HG03280 (cell line): ENCODE results near the gene CAMKMT.

ENCODE experiments used
- ATAC-seq: cut with Tn5 transposase; IDR thresholded peaks from one replicate; pipeline ENCODE4 v1.9.1; 2021; ENCODE audit warnings: mild to moderate bottlenecking, moderate library complexity; ENCODE audit not compliant: unreplicated experiment

CAMKMT gene

GRCh38 chr2:44682459-44682858, 320.7 kb downstream of the CAMKMT start:
- ATAC-seq = no peak

- no peak for ATAC-seq
Measured at GRCh38 chr2:44684559-44684958, 322.8 kb downstream of the CAMKMT start.

DNA sequence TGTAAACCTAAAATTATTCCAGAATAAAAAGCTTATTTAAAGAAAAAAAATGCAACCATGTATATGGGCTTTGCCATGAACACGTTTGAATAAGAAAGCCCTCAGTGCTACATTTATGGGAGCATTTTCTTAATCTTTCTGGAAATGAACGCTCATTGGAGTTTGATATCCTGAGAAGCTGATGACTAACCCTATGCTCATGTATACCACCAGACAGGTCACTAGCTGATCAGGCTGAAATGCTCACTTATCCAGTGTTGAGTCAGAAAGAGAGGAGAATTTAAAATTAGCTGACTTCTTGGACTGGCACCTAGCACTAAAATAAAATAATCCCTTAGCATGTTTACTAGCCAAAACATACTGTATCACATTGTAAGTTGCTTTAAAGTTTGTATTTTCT, 324.8 kb downstream of the CAMKMT start:
- no peak for ATAC-seq

- no peak for ATAC-seq
Measured at GRCh38 chr2:44687686-44688455, 326.1 kb downstream of the CAMKMT start.

- ATAC-seq = no peak
Measured at GRCh38 chr2:44688456-44689124, 326.8 kb downstream of the CAMKMT start.

DNA sequence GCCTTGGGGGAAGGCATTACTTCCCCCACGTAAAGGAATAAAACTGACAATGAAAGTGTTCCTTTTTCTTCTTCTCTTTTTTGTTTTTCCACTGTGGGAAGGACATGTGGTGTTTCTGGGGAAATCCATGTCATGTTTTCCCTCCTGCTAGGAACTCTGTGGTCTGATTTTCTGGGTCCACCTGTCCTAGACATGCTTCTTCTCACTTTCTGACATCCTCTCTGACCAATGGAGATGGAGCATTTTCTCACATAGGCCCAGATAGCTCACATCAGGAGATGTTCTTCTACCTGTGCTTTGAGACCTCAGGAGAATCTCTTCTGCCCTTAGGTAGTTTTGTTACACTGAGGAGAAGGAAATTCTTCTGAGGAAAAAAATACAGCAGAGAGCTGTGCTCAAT, 327.8 kb downstream of the CAMKMT start:
- no peak for ATAC-seq

DNA sequence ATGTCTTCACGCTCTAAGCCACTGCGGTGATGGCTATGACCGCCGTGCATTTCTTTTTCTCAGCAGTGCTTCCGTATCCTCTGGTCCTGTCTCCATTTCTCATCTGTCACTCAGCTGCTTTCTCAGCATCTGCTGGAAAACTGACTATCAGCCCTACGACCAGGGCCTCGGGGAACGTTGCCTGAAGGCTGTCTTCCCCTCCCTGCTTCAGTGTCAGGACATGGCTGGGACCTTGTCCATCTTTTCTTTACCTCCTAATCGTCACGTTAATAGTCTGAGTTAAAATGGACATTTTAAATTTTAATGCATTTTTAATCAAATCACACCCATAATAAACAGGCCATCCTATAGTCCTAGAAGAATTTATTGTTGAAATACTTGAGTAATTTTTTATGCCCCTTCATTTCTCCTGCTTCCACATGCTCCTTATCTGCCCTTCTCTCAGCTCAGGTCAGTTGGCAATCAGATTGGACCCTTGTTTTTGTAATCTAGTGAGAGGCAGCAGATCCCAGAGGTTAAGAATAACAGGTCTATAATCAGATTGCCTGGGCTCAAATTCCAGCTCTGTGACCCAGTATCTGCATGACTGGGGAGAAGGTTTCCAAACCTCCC, 329.5 kb downstream of the CAMKMT start:
- no peak for ATAC-seq

DNA sequence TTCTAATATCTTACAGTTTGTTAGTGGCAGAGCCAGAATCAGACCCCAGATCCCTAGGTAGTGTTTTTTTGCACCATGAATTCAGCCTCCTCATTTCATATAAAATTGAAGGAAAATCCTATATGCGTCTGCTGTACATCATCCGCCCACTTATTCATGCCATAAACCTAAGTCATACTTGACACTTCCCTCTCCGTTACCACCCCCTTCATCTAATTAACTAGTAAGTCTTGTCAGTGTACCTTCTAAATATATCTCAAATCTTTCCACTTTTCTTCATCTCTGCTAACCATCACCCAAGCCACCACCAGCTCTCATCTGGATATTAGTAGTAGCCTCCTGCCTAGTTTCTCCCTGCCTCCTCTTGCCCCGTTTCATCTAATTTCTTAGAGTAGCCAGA, 331.1 kb downstream of the CAMKMT start:
- ATAC-seq = no peak

GRCh38 chr2:44700824-44701223, 339.1 kb downstream of the CAMKMT start:
- no peak for ATAC-seq

GRCh38 chr2:44705356-44705755, 343.6 kb downstream of the CAMKMT start:
- no peak for ATAC-seq

DNA sequence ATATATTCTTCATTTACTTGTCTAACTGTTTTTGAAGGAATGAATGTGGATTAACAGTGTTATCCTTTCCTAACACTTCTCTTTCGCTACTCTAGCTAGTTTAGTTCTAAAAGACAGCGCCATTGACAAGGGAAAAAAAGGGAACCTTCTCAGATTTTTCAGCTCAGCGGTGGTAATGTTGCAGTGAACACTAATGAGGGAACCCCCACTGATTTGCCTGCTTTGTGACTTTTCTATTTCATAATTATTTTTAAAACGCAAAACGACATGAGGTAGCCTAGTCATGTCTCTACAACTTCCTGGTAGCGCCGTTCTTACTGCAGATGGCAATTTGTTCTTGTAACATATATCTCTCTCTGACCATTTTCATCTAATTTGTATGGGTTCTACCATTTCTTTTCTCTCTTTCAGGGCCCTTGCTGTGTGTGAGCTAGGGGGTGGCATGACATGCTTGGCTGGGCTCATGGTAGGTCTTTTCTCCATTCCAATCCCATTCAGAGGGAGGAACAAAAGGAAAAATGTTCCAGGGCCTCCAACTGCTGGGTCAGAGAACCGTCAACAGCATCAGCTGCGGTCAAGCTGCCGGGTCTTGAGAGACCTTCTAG, 344.2 kb downstream of the CAMKMT start:
- ATAC-seq = no peak

DNA sequence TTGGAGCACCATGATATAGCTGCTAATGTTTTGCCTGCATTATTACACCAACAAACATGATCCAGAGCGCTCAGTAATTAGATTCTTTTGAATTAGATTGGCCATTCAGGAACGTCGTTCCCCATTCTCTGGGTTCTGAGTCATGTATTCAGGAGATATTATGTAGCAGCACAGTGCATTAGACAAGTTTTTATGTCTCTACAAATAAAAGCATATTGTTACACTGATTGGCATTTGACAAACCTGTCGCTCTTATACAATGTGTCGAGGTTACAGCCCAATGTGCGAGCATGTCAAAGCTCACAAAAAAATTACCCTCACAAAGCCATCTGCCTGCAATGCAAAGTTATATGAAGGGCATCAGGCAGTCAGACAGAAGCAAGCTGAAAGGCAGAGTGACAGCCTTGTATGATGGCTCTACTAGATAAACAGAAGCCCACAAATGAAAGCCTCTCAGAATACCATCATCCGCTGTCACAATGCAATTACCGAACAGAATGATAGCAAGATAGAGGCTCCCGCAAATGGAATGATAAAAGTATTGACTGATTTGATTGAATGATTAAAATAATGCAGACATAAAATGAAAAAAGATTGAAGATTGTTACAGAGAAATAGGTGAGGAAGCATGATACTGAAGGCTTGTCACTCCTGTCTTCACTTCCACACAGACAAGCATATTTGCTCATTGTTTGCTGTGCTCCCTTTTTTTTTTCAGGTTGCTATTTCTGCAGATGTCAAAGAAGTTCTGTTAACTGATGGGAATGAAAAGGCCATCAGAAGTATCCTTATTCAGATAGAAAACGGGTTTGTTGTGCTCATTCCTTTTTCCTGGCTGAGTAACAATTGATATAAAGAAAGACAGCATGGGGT, 345.2 kb downstream of the CAMKMT start:
- ATAC-seq = no peak

DNA sequence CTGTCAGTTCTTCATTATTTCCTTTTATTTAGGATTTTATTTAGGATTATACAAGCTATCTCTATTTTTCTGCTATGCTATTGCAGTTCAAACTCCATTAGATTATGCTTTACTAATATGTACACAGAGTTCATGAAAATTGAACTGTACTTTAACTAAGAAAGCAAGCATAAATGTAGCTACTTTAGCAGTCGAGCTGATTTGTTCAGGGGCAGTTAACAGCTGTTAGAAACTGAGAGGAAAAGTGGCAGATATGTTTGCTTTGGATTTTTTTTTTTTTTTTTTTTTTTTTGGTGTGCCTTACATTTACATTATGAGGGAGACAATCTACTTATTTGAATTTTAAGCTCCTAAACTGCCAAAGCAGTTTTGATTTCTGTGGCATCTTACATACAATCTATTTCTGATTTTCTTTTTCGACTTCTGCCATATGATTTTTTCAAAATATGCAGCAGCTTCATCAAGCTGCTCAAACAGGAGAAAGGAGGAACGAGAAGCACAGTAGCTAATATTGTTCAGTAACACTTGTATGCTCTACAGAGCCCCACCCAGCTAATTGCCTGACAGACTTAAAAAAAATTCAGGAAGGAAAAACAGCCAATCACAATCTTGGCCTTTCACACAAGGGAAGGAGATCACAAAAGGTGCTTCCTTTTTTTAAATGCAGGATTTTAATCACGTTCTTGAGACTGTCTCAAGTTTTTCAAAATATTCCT, 346.4 kb downstream of the CAMKMT start:
- no peak for ATAC-seq

DNA sequence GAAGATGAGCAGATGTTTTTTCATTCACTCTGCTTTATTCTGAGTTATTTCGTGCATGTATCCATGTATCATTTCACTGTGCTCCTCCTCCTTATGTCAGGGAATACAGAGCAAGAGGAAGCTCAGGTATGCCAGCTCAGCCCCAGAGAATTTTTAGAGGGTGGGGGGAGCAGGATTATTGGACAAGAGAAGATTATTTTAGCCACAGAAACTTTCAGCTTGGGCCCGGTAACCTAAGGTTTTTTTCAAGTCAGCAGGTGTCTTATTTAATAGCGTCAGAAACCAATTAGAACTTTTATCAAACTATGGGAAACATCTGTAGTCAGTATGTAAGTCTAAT, 346.9 kb downstream of the CAMKMT start:
- no peak for ATAC-seq

GRCh38 chr2:44713170-44713569, 351.4 kb downstream of the CAMKMT start:
- ATAC-seq = no peak

GRCh38 chr2:44715671-44716081, 353.9 kb downstream of the CAMKMT start:
- ATAC-seq = no peak

DNA sequence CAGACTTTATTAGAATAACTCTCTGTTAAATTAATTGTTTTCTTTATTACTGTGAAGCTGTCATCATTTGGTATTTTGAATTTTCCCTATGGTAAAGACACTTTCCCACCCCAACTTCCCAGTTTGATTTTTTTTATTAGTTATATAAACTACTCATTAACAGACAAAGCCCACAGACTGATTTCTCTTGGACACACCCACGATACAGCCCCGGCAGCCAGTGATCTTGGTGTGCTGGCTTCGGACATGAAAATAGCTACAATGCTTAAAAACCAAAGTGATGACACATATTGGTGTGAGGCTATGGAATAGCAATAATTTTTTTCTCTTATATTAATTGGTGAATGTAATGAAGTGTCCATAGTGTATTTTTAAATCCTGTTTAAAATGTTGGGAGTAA, 354.4 kb downstream of the CAMKMT start:
- ATAC-seq = no peak

DNA sequence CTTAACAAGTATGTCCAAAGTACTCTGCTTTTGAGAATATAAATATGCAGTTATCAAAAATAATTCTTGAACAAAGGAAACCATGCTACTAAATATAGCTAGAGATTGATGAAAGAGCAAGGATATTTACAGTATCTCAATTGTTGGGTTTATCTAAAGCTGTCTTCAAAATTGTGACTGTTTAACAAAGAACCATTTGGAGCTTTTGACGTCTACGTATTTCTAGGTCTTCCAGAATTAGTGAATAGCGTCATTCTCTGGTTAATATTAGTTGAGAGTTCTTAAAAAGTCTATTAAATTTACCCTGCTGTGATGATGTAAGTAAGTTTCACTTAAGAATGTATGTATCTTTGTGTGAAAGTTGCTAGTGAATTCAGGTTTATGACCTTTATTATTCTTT, 356.7 kb downstream of the CAMKMT start:
- no peak for ATAC-seq

DNA sequence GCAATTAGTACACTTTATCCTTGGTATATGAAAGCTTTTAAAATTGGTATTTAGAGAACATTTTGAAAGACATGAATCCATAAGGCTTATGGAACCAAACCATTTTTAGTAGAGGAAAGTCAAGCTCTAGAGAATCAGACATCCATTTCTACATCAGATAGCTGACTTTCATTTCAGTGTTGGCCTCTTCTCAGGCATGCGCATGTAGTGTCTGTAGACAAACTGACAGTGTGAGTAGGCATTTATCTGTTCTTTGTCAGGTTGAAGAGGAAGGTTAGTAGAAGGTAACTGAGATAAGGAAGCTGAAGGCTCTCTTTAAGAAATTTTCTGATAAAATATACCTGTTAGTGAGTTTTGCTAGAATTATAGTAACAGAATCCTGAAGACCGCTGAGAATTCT, 357.8 kb downstream of the CAMKMT start:
- no peak for ATAC-seq

DNA sequence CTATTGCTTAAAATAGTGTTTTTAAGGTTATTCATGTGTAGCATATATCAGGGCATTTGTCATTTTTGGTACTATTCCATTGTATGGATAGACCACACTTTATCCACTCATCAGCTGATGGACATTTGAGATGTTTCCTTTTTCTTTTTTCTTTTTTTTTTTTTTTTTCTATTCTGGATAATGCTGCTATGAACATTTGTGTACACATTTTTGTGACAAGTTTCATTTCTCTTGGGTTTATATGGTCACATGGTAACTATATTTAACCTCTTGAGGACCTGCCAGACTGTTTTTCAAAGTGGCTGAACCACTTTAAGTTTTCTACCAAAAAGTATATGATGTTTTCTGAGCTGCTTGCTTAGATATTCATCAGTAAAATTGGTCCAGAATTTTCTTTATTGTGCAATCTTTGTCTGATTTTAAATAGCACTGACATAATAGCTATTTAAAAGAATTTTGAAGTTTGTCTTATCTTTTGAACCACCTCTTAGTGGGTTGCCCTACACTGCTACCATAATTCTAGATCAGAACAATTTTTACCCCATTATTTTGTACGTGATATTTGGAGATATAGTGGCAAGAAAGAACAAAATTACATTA, 360.4 kb downstream of the CAMKMT start:
- no peak for ATAC-seq
